H1 (cell line): ENCODE measurements around the gene ACSL6. TPM values are rescaled to one million over a fixed set of nuclear protein-coding genes. Genes with fewer than 3 reads are reported as not detected.

Source experiments
- CTCF ChIA-PET: fragments of 300-600 bp; sonication (Branson Sonifier 250); formaldehyde crosslinking; loops from one replicate; lab custom pipeline; 2021; ENCODE audit not compliant: partially characterized antibody; lab: Charles Lee
- POLR2A ChIA-PET: fragments of 300-600 bp; sonication (Branson Sonifier 250); formaldehyde crosslinking; loops from one replicate; lab custom pipeline; 2021; ENCODE audit warnings: inconsistent platforms; ENCODE audit not compliant: partially characterized antibody; lab: Charles Lee
- DNase-seq, 2 experiments: peaks; one replicate each; pipeline versions ENCODE4 v3.0.0 to v3.0.0-alpha.2; 2010 to 2022; ENCODE audit warnings: low spot score in 2 of 2, low read depth in 1 of 2, mixed read lengths in 1 of 2
- FAIRE-seq: peaks from 2 replicates; lab custom pipeline; 2011; peaks lifted over from hg19 to GRCh38; lab: Jason Lieb, UNC
- H2AFZ ChIP-seq: 2 replicates; pipeline ENCODE4 v1.8.1; 2012; ENCODE audit warnings: low read length, inconsistent platforms
- H2AK5ac ChIP-seq: 2 replicates; pipeline ENCODE4 v1.6.1; 2013; ENCODE audit warnings: low read depth, low read length
- H2BK120ac ChIP-seq: replicated peaks from 2 replicates; pipeline ENCODE3; 2013; ENCODE audit warnings: low read depth, low read length, inconsistent platforms
- H2BK12ac ChIP-seq: 2 replicates; pipeline ENCODE4 v1.6.1; 2013; ENCODE audit warnings: low read depth, low read length
- H2BK15ac ChIP-seq: 2 replicates; pipeline ENCODE4 v1.6.1; 2013; ENCODE audit warnings: low read length
- H2BK20ac ChIP-seq: 2 replicates; pipeline ENCODE4 v1.6.1; 2013; ENCODE audit warnings: low read length
- H2BK5ac ChIP-seq: 2 replicates; pipeline ENCODE4 v1.6.1; 2013; ENCODE audit warnings: low read depth, low read length
- H3K14ac ChIP-seq: 2 replicates; pipeline ENCODE4 v1.6.1; 2013; ENCODE audit warnings: inconsistent platforms; ENCODE audit not compliant: insufficient read length
- H3K18ac ChIP-seq: 2 replicates; pipeline ENCODE4 v1.6.1; 2013; ENCODE audit warnings: low read length; ENCODE audit errors: extremely low read depth
- H3K23ac ChIP-seq: 2 replicates; pipeline ENCODE4 v1.6.1; 2013; ENCODE audit warnings: inconsistent platforms; ENCODE audit not compliant: insufficient read length
- H3K23me2 ChIP-seq: 2 replicates; pipeline ENCODE4 v1.6.1; 2013; ENCODE audit warnings: low read depth, low read length
- H3K27ac ChIP-seq: 2 replicates; pipeline ENCODE4 v1.6.1; 2011; ENCODE audit warnings: low read depth, low read length, inconsistent platforms
- H3K27me3 ChIP-seq, 4 experiments: replicated peaks in 1 of 4; 1 replicate in 1 of 4; 2 replicates in 3 of 4; pipeline versions ENCODE4 v1.6.1 to v1.8.1; 2011 to 2013; ENCODE audit warnings: low read length in 3 of 4, mild to moderate bottlenecking in 3 of 4, inconsistent platforms in 2 of 4, mixed read lengths in 2 of 4, moderate library complexity in 1 of 4; ENCODE audit not compliant: control insufficient read depth in 3 of 4, insufficient read depth in 3 of 4; ENCODE audit errors: extremely low read depth in 1 of 4
- H3K36me3 ChIP-seq, 4 experiments: 2 replicates each; pipeline versions ENCODE4 v1.6.1 to v1.8.1; 2011 to 2013; ENCODE audit warnings: mild to moderate bottlenecking in 4 of 4, low read length in 3 of 4, moderate library complexity in 2 of 4, control low read depth in 1 of 4, inconsistent platforms in 1 of 4; ENCODE audit not compliant: insufficient read depth in 4 of 4, control insufficient read depth in 2 of 4
- H3K4ac ChIP-seq: replicated peaks from 2 replicates; pipeline ENCODE3; 2013; ENCODE audit warnings: low read length, low read depth, mixed read lengths, inconsistent platforms; ENCODE audit not compliant: insufficient read length
- H3K4me1 ChIP-seq, 4 experiments: replicated peaks in 1 of 4; 1 replicate in 1 of 4; 2 replicates in 3 of 4; pipeline versions ENCODE4 v1.6.1 to v1.8.1; 2011 to 2013; ENCODE audit warnings: low read length in 3 of 4, inconsistent platforms in 2 of 4, mixed read lengths in 1 of 4; ENCODE audit not compliant: insufficient read depth in 4 of 4, control insufficient read depth in 3 of 4
- H3K4me2 ChIP-seq, 2 experiments: 2 replicates each; pipeline versions ENCODE4 v1.6.1 to v1.8.1; 2011 to 2013; ENCODE audit warnings: low read depth in 2 of 2, low read length in 2 of 2, control low read depth in 1 of 2, inconsistent platforms in 1 of 2, mild to moderate bottlenecking in 1 of 2; ENCODE audit not compliant: insufficient read depth in 1 of 2
- H3K4me3 ChIP-seq, 4 experiments: fragments of 200-600, 300-600 bp in 1 of 4; sonication (generic), shearing (Covaris generic), sonication (Bioruptor Twin) in 1 of 4; 2 replicates each; pipeline versions ENCODE4 v1.5.1 to v1.8.1; 2011 to 2016; ENCODE audit warnings: low read length in 4 of 4, low read depth in 3 of 4, control low read depth in 2 of 4, inconsistent platforms in 2 of 4, mild to moderate bottlenecking in 2 of 4, mixed read lengths in 1 of 4, moderate library complexity in 1 of 4; ENCODE audit not compliant: insufficient read depth in 2 of 4; ENCODE audit errors: extremely low read depth in 1 of 4
- H3K56ac ChIP-seq: replicated peaks from 2 replicates; pipeline ENCODE3; 2013; ENCODE audit warnings: low read depth, mild to moderate bottlenecking, mixed read lengths, low read length, inconsistent platforms; ENCODE audit not compliant: insufficient read length
- H3K79me1 ChIP-seq: 2 replicates; pipeline ENCODE4 v1.6.1; 2013; ENCODE audit warnings: low read depth, low read length, control low read depth
- H3K79me2 ChIP-seq, 2 experiments: 2 replicates each; pipeline versions ENCODE4 v1.6.1 to v1.8.1; 2012 to 2013; ENCODE audit warnings: low read length in 2 of 2, mild to moderate bottlenecking in 2 of 2, inconsistent platforms in 1 of 2; ENCODE audit not compliant: insufficient read depth in 2 of 2, control insufficient read depth in 1 of 2
- H3K9ac ChIP-seq, 4 experiments: replicated peaks in 1 of 4; 1 replicate in 1 of 4; 2 replicates in 3 of 4; pipeline versions ENCODE4 v1.6.1 to v1.8.1; 2011 to 2013; ENCODE audit warnings: low read depth in 3 of 4, low read length in 3 of 4, control low read depth in 2 of 4, mild to moderate bottlenecking in 2 of 4, moderate library complexity in 2 of 4, inconsistent platforms in 1 of 4; ENCODE audit errors: extremely low read depth in 1 of 4
- H3K9me3 ChIP-seq, 2 experiments: 2 replicates each; pipeline versions ENCODE4 v1.6.1 to v1.8.1; 2012 to 2013; ENCODE audit warnings: mild to moderate bottlenecking in 2 of 2, moderate library complexity in 2 of 2, control low read depth in 1 of 2, inconsistent platforms in 1 of 2, low read depth in 1 of 2, low read length in 1 of 2, mixed read lengths in 1 of 2; ENCODE audit not compliant: insufficient read depth in 2 of 2
- H4K20me1 ChIP-seq, 2 experiments: replicated peaks in 1 of 2; 2 replicates each; pipeline versions ENCODE3 to v1.8.1; 2011 to 2013; ENCODE audit warnings: inconsistent platforms in 2 of 2, low read length in 2 of 2, mild to moderate bottlenecking in 1 of 2; ENCODE audit not compliant: insufficient read depth in 2 of 2, control insufficient read depth in 1 of 2
- H4K5ac ChIP-seq: 2 replicates; pipeline ENCODE4 v1.6.1; 2013; ENCODE audit warnings: low read length, low read depth, mixed read lengths, inconsistent platforms; ENCODE audit not compliant: insufficient read length
- H4K8ac ChIP-seq: 2 replicates; pipeline ENCODE4 v1.8.0; 2013; ENCODE audit warnings: mild to moderate bottlenecking, moderate library complexity, low read length, inconsistent platforms; ENCODE audit not compliant: insufficient read depth; ENCODE audit errors: extremely low read depth
- H4K91ac ChIP-seq: replicated peaks from 2 replicates; pipeline ENCODE3; 2013; ENCODE audit warnings: low read length, mixed read lengths, inconsistent platforms; ENCODE audit not compliant: insufficient read length
- CHD1 ChIP-seq: IDR thresholded peaks from 2 replicates; pipeline ENCODE4 v1.6.1; 2012; ENCODE audit warnings: low read depth, low read length, improper control_type of control experiment
- FOSL1 ChIP-seq: IDR thresholded peaks from 2 replicates; pipeline ENCODE4 v1.6.1; 2011; ENCODE audit warnings: mild to moderate bottlenecking, low read depth, low read length, moderate library complexity; ENCODE audit not compliant: insufficient read depth
- JUN ChIP-seq: IDR thresholded peaks from 2 replicates; pipeline ENCODE4 v1.6.1; 2011; ENCODE audit warnings: low read depth, mild to moderate bottlenecking, improper control_type of control experiment, low read length
- MAFK ChIP-seq: IDR thresholded peaks from 2 replicates; pipeline ENCODE4 v1.6.1; 2012; ENCODE audit warnings: low read depth, mild to moderate bottlenecking, improper control_type of control experiment, low read length
- RFX5 ChIP-seq: IDR thresholded peaks from 2 replicates; pipeline ENCODE4 v1.6.1; 2011; ENCODE audit warnings: low read depth, low read length, improper control_type of control experiment, borderline replicate concordance
- RXRA ChIP-seq: IDR thresholded peaks from 2 replicates; pipeline ENCODE4 v1.6.1; 2011; ENCODE audit warnings: low read depth, mild to moderate bottlenecking, low read length, moderate library complexity; ENCODE audit not compliant: insufficient read depth
- SP2 ChIP-seq: IDR thresholded peaks from 2 replicates; pipeline ENCODE4 v1.6.1; 2012; ENCODE audit warnings: mild to moderate bottlenecking, low read length, inconsistent platforms
- SUZ12 ChIP-seq: fragments of 200-600 bp; sonication (generic); IDR thresholded peaks from 2 replicates; pipeline ENCODE4 v1.6.1; 2012; ENCODE audit warnings: mild to moderate bottlenecking, inconsistent platforms, low read length, moderate library complexity, mixed read lengths
- WGBS, 2 experiments: shearing (Covaris generic) in 1 of 2; methylation state at CpG; one replicate each; pipeline versions ENCODE4 v1.1.6 to v1.1.7; 2013 to 2015; ENCODE audit warnings: low lambda C conversion rate in 2 of 2, mixed read lengths in 2 of 2, inconsistent platforms in 1 of 2, low coverage in 1 of 2, missing lambda C conversion rate in 1 of 2; ENCODE audit not compliant: insufficient replicate concordance in 2 of 2, insufficient coverage in 1 of 2, insufficient read length in 1 of 2; ENCODE audit errors: extremely low coverage in 1 of 2, missing lambda C conversion rate in 1 of 2; 5-methylcytosine and 5-hydroxymethylcytosine counted together
- polyA plus RNA-seq, 7 experiments: library from polyadenylated mRNA; depleted of rRNA in 3 of 7; stranded (reverse) in 5 of 7; unstranded in 2 of 7; fragments of >200 nt in 5 of 7; fragments of 200-250 nt in 2 of 7; gene quantifications; 1 replicate in 5 of 7; 2 replicates in 1 of 7; 4 replicates in 1 of 7; pipeline versions ENCODE4 v1.2.1 to v1.2.3, GENCODE V29; 2011 to 2013; ENCODE audit warnings: missing spikeins in 2 of 7, mixed read lengths in 2 of 7
- total RNA-seq: library from RNA; stranded (reverse); fragmentation: NEBNext Ultra II Directional; extraction: Animal tissue kit (Norgen Biotek cat#: 25700); gene quantifications from 2 replicates; pipeline ENCODE4 v1.2.1, GENCODE V29; 2021
- TF ChIP-seq, protein P1 (sequence below): IDR thresholded peaks from 2 replicates; pipeline ENCODE4 v1.6.1; 2011; ENCODE audit warnings: low read depth, mild to moderate bottlenecking, low read length; ENCODE audit not compliant: insufficient read depth
- TF ChIP-seq, protein P2 (sequence below), 3 experiments: IDR thresholded peaks; 1 replicate in 2 of 3; 2 replicates in 1 of 3; pipeline versions ENCODE4 v1.5.1 to v1.6.1; 2011; ENCODE audit warnings: low read length in 3 of 3, mild to moderate bottlenecking in 3 of 3, inconsistent platforms in 2 of 3, low read depth in 1 of 3, moderate library complexity in 1 of 3; ENCODE audit not compliant: insufficient read depth in 1 of 3; ENCODE audit errors: control extremely low read depth in 1 of 3

Gene ACSL6
- total and polyA plus RNA-seq, 2 of the 8 experiments (the other 6 are each of a cell fraction or from before 2014, with no cell fraction given): 2.3 to 2.4 TPM

DNA sequence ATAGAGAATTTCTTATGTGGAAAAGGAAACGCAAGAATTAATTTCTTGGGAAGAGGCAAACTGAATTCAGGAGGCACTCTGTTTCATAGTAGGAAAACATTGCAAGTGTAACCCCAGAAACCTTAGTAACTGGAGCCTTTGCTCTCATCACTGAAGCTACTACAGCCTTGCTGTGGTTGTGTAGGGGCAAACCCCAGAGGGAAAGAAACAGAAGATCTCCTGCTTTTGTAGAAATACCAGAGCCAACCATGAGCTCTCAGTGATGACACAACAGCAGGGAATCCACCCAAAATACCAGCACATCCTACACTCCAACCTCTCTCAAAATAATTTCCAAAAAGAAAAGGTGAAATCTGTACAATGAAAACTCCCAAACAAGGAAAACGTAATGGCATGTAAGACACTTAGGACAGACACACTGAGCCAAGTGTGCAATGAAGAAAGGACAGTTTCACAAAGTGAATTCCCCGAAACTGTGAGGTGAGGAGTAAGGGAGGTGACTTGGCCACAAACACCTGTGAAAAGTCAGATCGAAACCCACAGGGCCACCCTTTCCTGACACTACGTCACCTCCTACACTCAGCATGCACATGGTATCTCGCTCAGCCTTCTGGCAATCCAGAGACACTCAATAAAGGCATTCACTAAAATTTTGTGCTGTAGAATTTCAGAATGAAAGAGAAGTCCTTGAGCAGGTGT lies 8.5 kb upstream of the ACSL6 start:
- Histone ChIP-seq H2AK5ac (no peak overlapping the region), H2BK5ac (no peak overlapping the region), H4K8ac (no peak overlapping the region), H3K4me1 (no peaks in the 10 kb centered on the region), H3K4ac (no peak overlapping the region), H3K36me3 (no peaks in the 10 kb centered on the region), H3K56ac (no peak overlapping the region), H3K9me3 (no peaks in the 10 kb centered on the region), H3K18ac (no peak overlapping the region), H2BK15ac (no peak overlapping the region), H3K9ac (no peak overlapping the region), H2BK20ac (no peak overlapping the region), H4K91ac (no peak overlapping the region), H3K4me2 (no peak overlapping the region), H3K14ac (no peak overlapping the region), H3K23ac (no peak overlapping the region), H3K4me3 (no peak overlapping the region), H4K5ac (no peak overlapping the region), H3K27me3 (no peaks in the 10 kb centered on the region), H2BK120ac (no peak overlapping the region), H3K27ac (no peak overlapping the region), H3K79me2 (no peaks in the 10 kb centered on the region), H2AFZ (no peak overlapping the region), H4K20me1 (no peaks in the 10 kb centered on the region), H3K79me1 (no peaks in the 10 kb centered on the region), H2BK12ac (no peak overlapping the region), H3K23me2 (peaks cover 2% of the 10 kb centered on the region; the same call in 1 of the 2 replicates)
- FAIRE-seq (no peak), DNase-seq (no peak)
- WGBS, 2 experiments: 75% methylated on average over 6 of the region's 6 CpGs; no CpG with 5 or more reads in 1 of the 2 experiments
- ChIA-PET POLR2A (no interaction called here), CTCF (interaction anchor here (0.9 to 1.5 kb wide), 3 partner anchors 43 to 481 kb away, joined by 3 to 4 read pairs (median 3); no protein-coding TSS in a partner anchor)
- TF ChIP-seq RFX5 (no peak), JUN (no peak), SUZ12 (no peak), CHD1 (no peak), MAFK (no peak), FOSL1 (no peak), SP2 (no peak), RXRA (no peak)
- TF ChIP-seq, protein P1, sequence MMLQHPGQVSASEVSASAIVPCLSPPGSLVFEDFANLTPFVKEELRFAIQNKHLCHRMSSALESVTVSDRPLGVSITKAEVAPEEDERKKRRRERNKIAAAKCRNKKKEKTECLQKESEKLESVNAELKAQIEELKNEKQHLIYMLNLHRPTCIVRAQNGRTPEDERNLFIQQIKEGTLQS: no peak
- TF ChIP-seq, protein P2, sequence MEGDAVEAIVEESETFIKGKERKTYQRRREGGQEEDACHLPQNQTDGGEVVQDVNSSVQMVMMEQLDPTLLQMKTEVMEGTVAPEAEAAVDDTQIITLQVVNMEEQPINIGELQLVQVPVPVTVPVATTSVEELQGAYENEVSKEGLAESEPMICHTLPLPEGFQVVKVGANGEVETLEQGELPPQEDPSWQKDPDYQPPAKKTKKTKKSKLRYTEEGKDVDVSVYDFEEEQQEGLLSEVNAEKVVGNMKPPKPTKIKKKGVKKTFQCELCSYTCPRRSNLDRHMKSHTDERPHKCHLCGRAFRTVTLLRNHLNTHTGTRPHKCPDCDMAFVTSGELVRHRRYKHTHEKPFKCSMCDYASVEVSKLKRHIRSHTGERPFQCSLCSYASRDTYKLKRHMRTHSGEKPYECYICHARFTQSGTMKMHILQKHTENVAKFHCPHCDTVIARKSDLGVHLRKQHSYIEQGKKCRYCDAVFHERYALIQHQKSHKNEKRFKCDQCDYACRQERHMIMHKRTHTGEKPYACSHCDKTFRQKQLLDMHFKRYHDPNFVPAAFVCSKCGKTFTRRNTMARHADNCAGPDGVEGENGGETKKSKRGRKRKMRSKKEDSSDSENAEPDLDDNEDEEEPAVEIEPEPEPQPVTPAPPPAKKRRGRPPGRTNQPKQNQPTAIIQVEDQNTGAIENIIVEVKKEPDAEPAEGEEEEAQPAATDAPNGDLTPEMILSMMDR (IDR thresholded peaks at IDR 0.05; ENCODE audit: control extremely low read depth in 1 of 3, insufficient read depth in 1 of 3, low read depth in 1 of 3, low read length in 3 of 3): no peak
